Bronchial smooth muscle cell (primary cell): ENCODE results near the gene DDX19B. TPM values are rescaled to one million over a fixed set of nuclear protein-coding genes. Genes with fewer than 3 reads are reported as not detected.

Experiments used
- total RNA-seq: library from RNA; depleted of rRNA; stranded (reverse); fragments of >200 nt; gene quantifications from 2 replicates; pipeline ENCODE4 v1.2.1, GENCODE V29; 2014

Gene DDX19B
- total RNA-seq = 22.1 and 22.4 TPM in 2 replicates

GRCh38 chr16:70298988-70299938, at the start of gene DDX19B:
Gene DDX19B (plus strand): TSS chr16:70299186. CDS start chr16:70299298, 112 bp downstream.

GRCh38 chr16:70251629-70252354, 47.2 kb upstream of the DDX19B start, which contains the start of gene EXOSC6:
Gene EXOSC6 (minus strand): TSS chr16:70251940. CDS start chr16:70251900, 40 bp downstream.

GRCh38 chr16:70289229-70290094, 9.5 kb upstream of the DDX19B start, which contains the start of gene AARS1:
Gene AARS1 (minus strand): TSS chr16:70289506. CDS start chr16:70282763, 6,743 bp downstream.

Other genes with a start within 250 kb of the DDX19B start
- 14.8 and 16.1 TPM in 2 replicates for gene PDPR, start 184.9 kb upstream of the DDX19B start, total RNA-seq
- gene CLEC18C, start 125.4 kb upstream of the DDX19B start, total RNA-seq = under 0.01 TPM in 1 of 2 replicates, not detected in the other
- 13.2 and 15.5 TPM in 2 replicates for gene EXOSC6, start 47.2 kb upstream of the DDX19B start, total RNA-seq
- 114 and 224 TPM in 2 replicates for gene AARS1, start 9.7 kb upstream of the DDX19B start, total RNA-seq
- gene DDX19A, start 47.7 kb downstream of the DDX19B start, total RNA-seq = 29.4 and 32.9 TPM in 2 replicates
- 10.5 and 14.5 TPM in 2 replicates for gene ST3GAL2, start 139.9 kb downstream of the DDX19B start, total RNA-seq
- gene FCSK, start 155.4 kb downstream of the DDX19B start, total RNA-seq = 8.8 and 9.6 TPM in 2 replicates
- gene COG4, start 224.4 kb downstream of the DDX19B start, total RNA-seq = 89.2 and 94.5 TPM in 2 replicates
- gene SF3B3, start 224.6 kb downstream of the DDX19B start, total RNA-seq = 53.7 and 60.4 TPM in 2 replicates